ENCODE data around the gene HOTAIR.

Gene HOTAIR

DNA sequence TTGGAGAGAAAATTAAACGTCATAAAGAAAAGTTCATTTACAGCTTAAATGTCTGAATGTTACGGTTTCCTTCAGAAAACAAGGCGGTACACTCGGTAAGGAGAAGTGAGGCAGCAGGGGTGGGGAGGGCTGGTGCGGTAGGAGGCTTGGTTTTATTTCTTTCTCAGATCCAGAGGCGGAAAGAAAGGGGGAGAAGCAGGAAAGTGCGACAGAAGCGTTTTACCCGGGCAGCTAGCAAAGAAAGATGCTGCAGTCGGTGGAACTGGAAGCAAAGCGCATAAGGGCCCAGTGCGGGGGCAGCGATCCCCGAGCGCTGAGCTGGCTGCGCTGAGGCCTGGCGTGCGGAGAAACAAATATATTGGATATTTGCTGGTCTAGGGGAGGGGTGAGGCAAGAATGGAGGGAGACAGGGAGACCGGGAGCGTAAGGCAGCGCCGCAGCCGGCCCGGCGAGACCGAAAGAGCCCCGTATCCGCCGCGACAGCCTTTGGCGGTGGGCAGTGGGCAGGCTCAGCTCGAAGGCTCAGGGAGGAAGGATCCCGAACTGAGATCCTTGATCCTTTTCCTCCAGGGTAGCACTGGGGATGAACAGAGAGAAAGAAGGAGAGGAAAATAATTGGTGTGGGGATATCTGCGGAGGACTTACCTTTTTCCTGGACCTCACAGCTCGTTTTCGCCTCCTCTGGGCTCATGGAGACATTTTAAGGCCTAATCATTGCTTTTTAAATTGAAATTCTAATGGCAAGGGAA is 8.2 kb downstream of the HOTAIR start:
- DNase-seq (ENCODE audit: extremely low read depth, insufficient read length) = no peak
- H3K27me3 ChIP-seq (replicated peaks; ENCODE audit: control insufficient read depth, insufficient read depth, low read length) = peaks cover 11% of the 10 kb centered on the region
- no peaks in the 10 kb centered on the region for H3K36me3 ChIP-seq (ENCODE audit: control insufficient read depth, insufficient read depth, low read length)
- H3K4me3 ChIP-seq (replicated peaks; ENCODE audit: low read depth, low read length) = no peak overlapping the region
- TF ChIP-seq, protein P1, sequence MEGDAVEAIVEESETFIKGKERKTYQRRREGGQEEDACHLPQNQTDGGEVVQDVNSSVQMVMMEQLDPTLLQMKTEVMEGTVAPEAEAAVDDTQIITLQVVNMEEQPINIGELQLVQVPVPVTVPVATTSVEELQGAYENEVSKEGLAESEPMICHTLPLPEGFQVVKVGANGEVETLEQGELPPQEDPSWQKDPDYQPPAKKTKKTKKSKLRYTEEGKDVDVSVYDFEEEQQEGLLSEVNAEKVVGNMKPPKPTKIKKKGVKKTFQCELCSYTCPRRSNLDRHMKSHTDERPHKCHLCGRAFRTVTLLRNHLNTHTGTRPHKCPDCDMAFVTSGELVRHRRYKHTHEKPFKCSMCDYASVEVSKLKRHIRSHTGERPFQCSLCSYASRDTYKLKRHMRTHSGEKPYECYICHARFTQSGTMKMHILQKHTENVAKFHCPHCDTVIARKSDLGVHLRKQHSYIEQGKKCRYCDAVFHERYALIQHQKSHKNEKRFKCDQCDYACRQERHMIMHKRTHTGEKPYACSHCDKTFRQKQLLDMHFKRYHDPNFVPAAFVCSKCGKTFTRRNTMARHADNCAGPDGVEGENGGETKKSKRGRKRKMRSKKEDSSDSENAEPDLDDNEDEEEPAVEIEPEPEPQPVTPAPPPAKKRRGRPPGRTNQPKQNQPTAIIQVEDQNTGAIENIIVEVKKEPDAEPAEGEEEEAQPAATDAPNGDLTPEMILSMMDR (IDR thresholded peaks at IDR 0.05; ENCODE audit: insufficient read depth, low read length, poor library complexity, severe bottlenecking) = no peak

DNA sequence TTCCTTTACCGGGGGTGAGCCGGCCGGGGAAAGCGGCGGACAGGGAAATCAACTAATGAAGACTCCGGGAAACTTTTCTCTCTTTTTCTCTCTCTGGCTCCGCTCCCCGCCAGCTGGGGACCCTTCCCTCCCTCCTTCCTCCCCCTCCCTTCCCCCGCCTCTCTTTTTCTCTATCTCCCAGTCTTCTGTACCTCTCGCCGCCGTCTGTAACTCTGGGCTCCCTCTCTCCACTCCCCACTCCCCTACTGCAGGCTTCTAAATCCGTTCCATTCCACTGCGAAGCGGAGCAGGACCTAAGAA is 8.7 kb downstream of the HOTAIR start:
- DNase-seq (ENCODE audit: extremely low read depth, insufficient read length) = no peak
- peaks cover 10% of the 10 kb centered on the region for H3K27me3 ChIP-seq (replicated peaks; ENCODE audit: control insufficient read depth, insufficient read depth, low read length)
- H3K36me3 ChIP-seq (ENCODE audit: control insufficient read depth, insufficient read depth, low read length) = no peaks in the 10 kb centered on the region
- no peak overlapping the region for H3K4me3 ChIP-seq (replicated peaks; ENCODE audit: low read depth, low read length)
- TF ChIP-seq, protein P1 (IDR thresholded peaks at IDR 0.05; ENCODE audit: insufficient read depth, low read length, poor library complexity, severe bottlenecking) = no peak

- TF ChIP-seq, protein P1 (IDR thresholded peaks at IDR 0.05; ENCODE audit: insufficient read depth, low read length, poor library complexity, severe bottlenecking) = no peak
- no peak overlapping the region for H3K4me3 ChIP-seq (replicated peaks; ENCODE audit: low read depth, low read length)
- no peaks in the 10 kb centered on the region for H3K36me3 ChIP-seq (ENCODE audit: control insufficient read depth, insufficient read depth, low read length)
- peaks cover 10% of the 10 kb centered on the region for H3K27me3 ChIP-seq (replicated peaks; ENCODE audit: control insufficient read depth, insufficient read depth, low read length)
- DNase-seq (ENCODE audit: extremely low read depth, insufficient read length) = no peak
These were observed 9.3 kb downstream of the HOTAIR start for GRCh38 chr12:53965281-53966084.

GRCh38 chr12:53964315-53964713 is 10.4 kb downstream of the HOTAIR start:
- no peaks in the 10 kb centered on the region for H3K36me3 ChIP-seq (ENCODE audit: control insufficient read depth, insufficient read depth, low read length)
- no peak for DNase-seq (ENCODE audit: extremely low read depth, insufficient read length)
- TF ChIP-seq, protein P1 (IDR thresholded peaks at IDR 0.05; ENCODE audit: insufficient read depth, low read length, poor library complexity, severe bottlenecking) = no peak
- H3K4me3 ChIP-seq (replicated peaks; ENCODE audit: low read depth, low read length) = no peak overlapping the region
- peaks cover 7% of the 10 kb centered on the region for H3K27me3 ChIP-seq (replicated peaks; ENCODE audit: control insufficient read depth, insufficient read depth, low read length)

- TF ChIP-seq, protein P1 (IDR thresholded peaks at IDR 0.05; ENCODE audit: insufficient read depth, low read length, poor library complexity, severe bottlenecking) = no peak
- Histone ChIP-seq H3K27me3 (replicated peaks; ENCODE audit: control insufficient read depth, insufficient read depth, low read length) (peaks cover 5% of the 10 kb centered on the region), H3K4me3 (replicated peaks; ENCODE audit: low read depth, low read length) (no peak overlapping the region), H3K36me3 (ENCODE audit: control insufficient read depth, insufficient read depth, low read length) (no peaks in the 10 kb centered on the region)
- no peak for DNase-seq (ENCODE audit: extremely low read depth, insufficient read length)
These were observed 11.1 kb downstream of the HOTAIR start for GRCh38 chr12:53963434-53964314.
